OCI-LY1 (cell line): Measurements from ENCODE around the gene PHF8.

Source experiments
- CTCF ChIP-seq: fragments of 200-600 bp; sonication (generic), shearing (Covaris generic); IDR thresholded peaks from 2 replicates; pipeline ENCODE4 v1.5.1; 2017; ENCODE audit warnings: mild to moderate bottlenecking, antibody characterized with exemption, low read length, moderate library complexity, mixed read lengths
- EZH2 ChIP-seq: fragments of 200-600 bp; sonication (generic), shearing (Covaris generic); IDR thresholded peaks from 2 replicates; pipeline ENCODE4 v1.8.0; 2017; ENCODE audit warnings: borderline replicate concordance, mixed run types, mild to moderate bottlenecking, antibody characterized with exemption, low read length, moderate library complexity, mixed read lengths

- TF ChIP-seq CTCF (no peak), EZH2 (no peak)
Measured at GRCh38 chrX:53895270-53895669, 149.0 kb downstream of the PHF8 start.
